Memory B cell (primary cell): ENCODE measurements around the gene TOP3B.

Experiments used
- ATAC-seq: fragments of 150-1000 bp; cut with Tn5 transposase; 2 replicates; pipeline ENCODE4 v1.10.0; 2021; ENCODE audit warnings: low read depth, mild to moderate bottlenecking, moderate library complexity
- DNase-seq, 2 donors: peaks; one replicate each; pipeline ENCODE4 v3.0.0; 2022; ENCODE audit warnings: low spot score in 2 of 2
- H3K27ac Mint-ChIP-seq: one replicate; pipeline ENCODE4 v1.8.0; 2022; ENCODE audit warnings: mild to moderate bottlenecking, moderate library complexity, mixed read lengths
- H3K27me3 Mint-ChIP-seq: one replicate; pipeline ENCODE4 v1.8.0; 2022; ENCODE audit warnings: mixed read lengths
- H3K36me3 Mint-ChIP-seq: one replicate; pipeline ENCODE4 v1.8.0; 2022; ENCODE audit warnings: mild to moderate bottlenecking, mixed read lengths
- H3K4me1 Mint-ChIP-seq: one replicate; pipeline ENCODE4 v1.8.0; 2022; ENCODE audit warnings: mixed read lengths
- H3K4me3 Mint-ChIP-seq: one replicate; pipeline ENCODE4 v1.8.0; 2022; ENCODE audit warnings: mild to moderate bottlenecking, moderate library complexity, mixed read lengths
- H3K9me3 Mint-ChIP-seq: one replicate; pipeline ENCODE4 v1.8.0; 2022; ENCODE audit warnings: mixed read lengths

TOP3B gene

GRCh38 chr22:21966643-21967516, 15.7 kb downstream of the TOP3B start:
- no peak for ATAC-seq
- no peak overlapping the region for H3K4me3 Mint-ChIP-seq
- no peak for DNase-seq
- no peaks in the 10 kb centered on the region for H3K9me3 Mint-ChIP-seq
- H3K27me3 Mint-ChIP-seq: no peaks in the 10 kb centered on the region
- H3K36me3 Mint-ChIP-seq: peaks cover 33% of the 10 kb centered on the region
- H3K27ac Mint-ChIP-seq: no peak overlapping the region
- H3K4me1 Mint-ChIP-seq: no peaks in the 10 kb centered on the region

- Mint-ChIP-seq H3K4me3 (no peak overlapping the region), H3K4me1 (no peaks in the 10 kb centered on the region), H3K36me3 (peaks cover 31% of the 10 kb centered on the region), H3K27ac (no peak overlapping the region), H3K9me3 (no peaks in the 10 kb centered on the region), H3K27me3 (no peaks in the 10 kb centered on the region)
- no peak for ATAC-seq
- DNase-seq: no peak
Observed at GRCh38 chr22:21965762-21966288, 16.8 kb downstream of the TOP3B start.

GRCh38 chr22:21964918-21965484, 17.6 kb downstream of the TOP3B start:
- ATAC-seq: no peak
- H3K36me3 Mint-ChIP-seq: peaks cover 26% of the 10 kb centered on the region
- H3K9me3 Mint-ChIP-seq: no peaks in the 10 kb centered on the region
- no peaks in the 10 kb centered on the region for H3K4me1 Mint-ChIP-seq
- H3K4me3 Mint-ChIP-seq: no peak overlapping the region
- H3K27me3 Mint-ChIP-seq: no peaks in the 10 kb centered on the region
- DNase-seq: no peak
- H3K27ac Mint-ChIP-seq: no peak overlapping the region

DNA sequence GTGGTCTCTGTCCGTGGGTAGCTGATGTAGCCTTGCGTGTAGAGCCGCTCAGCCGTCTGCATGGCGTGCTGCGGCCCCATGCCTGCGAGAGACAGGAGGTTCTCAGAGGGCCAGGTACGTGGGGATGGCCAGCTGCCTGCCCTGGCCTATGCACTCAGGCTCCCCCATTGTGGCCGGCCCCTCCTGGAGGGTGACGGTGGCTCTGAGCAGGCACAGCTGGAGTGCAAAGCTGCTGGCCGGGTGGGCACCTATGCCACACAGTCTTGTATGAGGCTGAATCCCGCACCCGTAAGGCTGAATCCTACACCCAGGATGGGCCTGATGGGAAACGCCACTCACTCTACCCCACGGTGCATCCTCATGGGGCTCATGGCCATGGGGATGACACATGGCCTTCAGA, 18.4 kb downstream of the TOP3B start:
- no peak overlapping the region for H3K27ac Mint-ChIP-seq

DNA sequence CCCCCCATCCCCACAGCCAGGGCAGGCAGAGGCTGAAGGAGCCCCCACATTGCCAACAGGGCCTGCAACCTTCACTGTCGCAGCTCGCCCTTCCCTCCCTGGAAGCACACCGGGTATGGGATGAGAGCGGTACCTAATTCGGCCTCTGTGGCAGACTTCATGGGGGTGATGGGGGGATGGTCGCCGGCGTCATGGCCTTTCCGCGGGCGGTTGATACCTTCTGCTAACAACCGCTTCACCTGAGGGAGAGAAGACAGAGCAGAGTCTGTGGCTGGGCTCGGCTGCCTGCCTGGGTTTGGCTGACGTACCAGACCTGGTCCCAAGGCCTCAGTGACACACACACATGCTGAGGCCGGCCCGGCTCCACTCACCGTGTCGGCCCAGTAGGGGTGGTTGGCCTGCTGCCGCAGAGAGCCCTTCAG, 18.8 kb downstream of the TOP3B start:
- no peaks in the 10 kb centered on the region for H3K9me3 Mint-ChIP-seq
- ATAC-seq (no peak), DNase-seq (no peak)
- no peaks in the 10 kb centered on the region for H3K27me3 Mint-ChIP-seq
- H3K4me1 Mint-ChIP-seq: no peaks in the 10 kb centered on the region
- H3K36me3 Mint-ChIP-seq: peaks cover 25% of the 10 kb centered on the region
- no peak overlapping the region for H3K4me3 Mint-ChIP-seq
- no peak overlapping the region for H3K27ac Mint-ChIP-seq

More for the DNA sequence above, 18.4 kb downstream of the TOP3B start:
- H3K9me3 Mint-ChIP-seq: no peaks in the 10 kb centered on the region
- DNase-seq (no peak), ATAC-seq (no peak)
- peaks cover 26% of the 10 kb centered on the region for H3K36me3 Mint-ChIP-seq
- H3K27me3 Mint-ChIP-seq: no peaks in the 10 kb centered on the region
- no peaks in the 10 kb centered on the region for H3K4me1 Mint-ChIP-seq
- no peak overlapping the region for H3K4me3 Mint-ChIP-seq

DNA sequence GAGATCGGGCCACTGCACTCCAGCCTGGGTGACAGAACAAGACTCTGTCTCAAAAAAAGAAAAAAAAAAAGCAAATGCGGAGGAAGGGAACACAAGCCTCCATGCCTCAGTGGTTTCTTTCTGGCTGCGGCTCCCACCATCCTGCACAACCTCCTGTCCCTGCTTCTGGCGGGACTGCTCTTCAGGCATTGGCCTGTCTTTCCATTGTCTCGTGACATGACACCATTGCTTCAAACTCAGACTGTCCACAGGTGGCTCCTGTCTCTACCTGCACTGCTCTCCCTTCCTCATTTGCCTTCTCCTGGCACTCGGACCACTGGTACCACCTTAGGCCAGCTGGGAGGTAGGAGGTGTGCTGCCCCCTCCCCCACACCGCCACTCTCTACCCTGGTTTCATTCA, 19.3 kb downstream of the TOP3B start:
- Mint-ChIP-seq H3K4me3 (no peak overlapping the region), H3K36me3 (peaks cover 20% of the 10 kb centered on the region), H3K27ac (no peak overlapping the region), H3K9me3 (no peaks in the 10 kb centered on the region), H3K4me1 (no peaks in the 10 kb centered on the region), H3K27me3 (no peaks in the 10 kb centered on the region)
- DNase-seq (no peak), ATAC-seq (no peak)

GRCh38 chr22:21962655-21962949, 20.0 kb downstream of the TOP3B start:
- Mint-ChIP-seq H3K36me3 (peaks cover 20% of the 10 kb centered on the region), H3K27me3 (no peaks in the 10 kb centered on the region), H3K27ac (no peak overlapping the region)

GRCh38 chr22:21961886-21962654, 20.5 kb downstream of the TOP3B start:
- peaks cover 17% of the 10 kb centered on the region for H3K36me3 Mint-ChIP-seq
- DNase-seq: no peak
- no peak for ATAC-seq

More at GRCh38 chr22:21962655-21962949, 20.0 kb downstream of the TOP3B start:
- H3K4me3 Mint-ChIP-seq: no peak overlapping the region
- no peaks in the 10 kb centered on the region for H3K9me3 Mint-ChIP-seq
- H3K4me1 Mint-ChIP-seq: no peaks in the 10 kb centered on the region
- no peak for DNase-seq
- ATAC-seq: no peak

GRCh38 chr22:21961127-21961867, 21.3 kb downstream of the TOP3B start:
- H3K9me3 Mint-ChIP-seq: no peaks in the 10 kb centered on the region
- DNase-seq: no peak
- H3K4me1 Mint-ChIP-seq: no peaks in the 10 kb centered on the region
- H3K36me3 Mint-ChIP-seq: peaks cover 17% of the 10 kb centered on the region
- no peak for ATAC-seq
- H3K4me3 Mint-ChIP-seq: no peak overlapping the region
- H3K27ac Mint-ChIP-seq: no peak overlapping the region
- H3K27me3 Mint-ChIP-seq: no peaks in the 10 kb centered on the region

More at GRCh38 chr22:21961886-21962654, 20.5 kb downstream of the TOP3B start:
- Mint-ChIP-seq H3K4me3 (no peak overlapping the region), H3K9me3 (no peaks in the 10 kb centered on the region), H3K27ac (no peak overlapping the region), H3K27me3 (no peaks in the 10 kb centered on the region), H3K4me1 (no peaks in the 10 kb centered on the region)

DNA sequence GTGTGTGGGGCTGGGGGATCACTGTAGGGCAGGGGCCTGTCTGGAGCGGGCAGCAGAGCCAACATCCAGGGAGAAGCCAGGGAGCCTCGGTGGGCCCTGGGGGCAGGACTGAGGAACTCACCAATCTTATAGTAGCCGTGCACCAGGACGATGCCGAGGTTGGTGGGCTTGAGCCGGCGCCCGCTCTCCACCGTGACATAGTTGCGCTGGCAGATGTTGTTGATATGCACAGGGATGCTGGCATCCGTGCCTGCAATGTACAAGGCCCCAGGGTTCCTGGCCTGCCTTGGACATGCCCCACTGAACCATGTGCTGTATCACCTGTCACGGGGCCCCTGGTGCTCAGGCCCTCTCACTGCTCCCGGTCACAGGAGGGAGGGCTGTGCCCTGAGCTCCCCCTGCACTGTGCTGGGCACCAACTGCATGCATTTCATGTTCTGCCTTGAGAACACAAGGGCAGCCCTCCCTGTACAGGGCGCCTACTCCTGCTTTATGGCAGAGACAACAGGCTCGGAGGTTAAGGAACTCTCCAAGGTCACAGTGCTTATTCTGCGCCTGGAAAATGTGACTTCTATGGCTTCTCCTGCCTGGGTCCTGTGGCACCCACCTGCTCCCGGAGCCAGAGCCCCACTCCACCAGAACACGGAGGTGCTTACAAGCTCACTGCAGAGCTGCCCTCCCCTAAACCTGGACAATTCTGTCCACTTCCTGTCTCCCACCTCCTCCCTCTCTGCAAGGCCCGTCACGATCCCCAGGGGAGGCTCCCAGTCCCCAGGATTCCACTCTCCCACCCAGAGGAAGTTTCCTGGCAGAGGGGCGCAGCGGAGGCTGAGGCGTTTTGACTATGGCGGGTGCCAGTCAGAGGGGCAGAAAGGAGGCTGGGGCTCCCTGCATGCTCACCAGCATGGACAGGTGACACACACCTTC, 22.1 kb downstream of the TOP3B start:
- H3K4me3 Mint-ChIP-seq: no peak overlapping the region
- H3K27ac Mint-ChIP-seq: no peak overlapping the region
- H3K9me3 Mint-ChIP-seq: no peaks in the 10 kb centered on the region
- peaks cover 17% of the 10 kb centered on the region for H3K36me3 Mint-ChIP-seq
- ATAC-seq (no peak), DNase-seq (no peak)
- H3K27me3 Mint-ChIP-seq: no peaks in the 10 kb centered on the region
- H3K4me1 Mint-ChIP-seq: no peaks in the 10 kb centered on the region

DNA sequence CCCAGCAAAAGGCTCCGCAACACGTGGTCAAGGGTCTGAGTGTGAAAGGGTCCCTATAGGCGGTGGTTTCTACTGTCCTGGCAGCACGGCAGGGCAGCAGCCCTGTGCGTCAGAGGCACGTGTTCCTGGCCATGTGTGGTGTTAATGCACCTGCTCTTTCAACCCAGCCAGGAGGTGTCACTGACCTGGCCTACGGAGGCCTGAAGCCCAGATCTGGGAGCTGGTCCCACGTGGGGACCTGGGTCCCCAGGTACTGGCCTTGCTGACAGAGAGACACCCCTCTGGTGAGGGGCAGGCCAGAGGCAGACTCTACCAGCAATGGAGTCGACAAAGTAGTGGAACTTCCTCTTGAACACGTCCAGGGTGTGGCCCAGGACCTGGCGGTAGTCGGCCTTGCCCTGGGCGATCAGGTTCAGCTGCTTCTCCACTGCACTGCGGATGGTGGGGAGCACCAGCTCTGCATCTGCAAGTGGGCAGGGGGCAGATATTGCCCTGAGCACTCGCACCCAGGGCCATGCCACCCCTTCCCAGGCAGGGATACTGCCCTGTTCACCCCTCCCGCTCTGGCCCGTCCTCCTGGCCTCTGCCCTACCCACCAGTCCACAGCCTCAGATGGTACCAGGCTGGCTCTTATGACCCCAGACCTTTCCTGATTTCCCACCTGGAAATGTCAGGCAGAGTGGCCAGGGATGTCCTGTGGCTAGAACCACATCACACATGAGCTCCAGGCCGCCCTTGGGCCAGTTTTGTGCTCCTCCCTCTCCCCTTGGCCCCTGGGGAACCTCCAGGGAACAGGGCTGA, 23.1 kb downstream of the TOP3B start:
- Mint-ChIP-seq H3K4me3 (no peak overlapping the region), H3K36me3 (peaks cover 15% of the 10 kb centered on the region), H3K27ac (no peak overlapping the region), H3K4me1 (no peaks in the 10 kb centered on the region), H3K9me3 (no peaks in the 10 kb centered on the region), H3K27me3 (no peaks in the 10 kb centered on the region)
- DNase-seq (no peak), ATAC-seq (no peak)
